Omental fat pad (tissue), 4 donors: ENCODE measurements around the gene ACYP2. TPM values are rescaled to one million over a fixed set of nuclear protein-coding genes. Genes with fewer than 3 reads are reported as not detected.

Experiments used
- ATAC-seq: fragments of 150-250 bp; one replicate; pipeline ENCODE4 v1.9.1; 2016; ENCODE audit warnings: mild to moderate bottlenecking, moderate library complexity; ENCODE audit not compliant: low FRiP score
- DNase-seq: peaks from one replicate; pipeline ENCODE4 v3.0.0-alpha.2; 2019; ENCODE audit warnings: low spot score
- CTCF ChIP-seq, 3 donors: fragments of 450-650 bp; IDR thresholded peaks; one replicate each; pipeline ENCODE4 v1.5.1; 2016 to 2017; ENCODE audit warnings: antibody characterized with exemption in 3 of 3, mild to moderate bottlenecking in 3 of 3, moderate library complexity in 2 of 3
- total RNA-seq, 4 donors: library from RNA; depleted of rRNA; stranded (reverse); fragments of >200 nt; gene quantifications; one replicate each; pipeline ENCODE4 v1.1.0, GENCODE V29; 2016

Gene ACYP2
- total RNA-seq, 4 donors from 2014 or later: 15.1 to 20.0 (median 18.2) TPM

GRCh38 chr2:54185105-54185504 lies 69.7 kb downstream of the ACYP2 start:
- DNase-seq: no peak
- ATAC-seq: no peak
- no peak for TF ChIP-seq CTCF (IDR thresholded peaks at IDR 0.05)

DNA sequence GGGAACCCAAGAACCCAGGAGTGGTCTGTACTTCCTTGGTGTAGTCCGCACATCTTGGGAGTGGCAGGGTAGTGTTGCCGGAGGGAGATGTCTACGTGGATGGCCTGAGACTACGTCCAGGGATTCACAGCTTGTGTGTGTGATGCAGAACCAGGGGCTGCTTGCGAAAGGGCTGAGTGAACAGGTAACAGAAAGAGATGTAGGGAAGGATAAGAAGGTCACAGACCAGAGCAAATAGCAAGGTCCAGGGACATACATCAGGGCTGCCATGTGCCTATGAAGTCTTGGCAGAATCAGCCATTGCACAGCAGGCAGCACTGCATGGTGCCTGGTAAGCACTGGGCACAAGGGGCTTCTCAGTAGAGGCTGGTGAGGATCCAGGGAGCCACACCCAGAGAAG lies 71.9 kb downstream of the ACYP2 start:
- ATAC-seq: no peak

GRCh38 chr2:54189539-54189938 lies 74.1 kb downstream of the ACYP2 start:
- TF ChIP-seq CTCF (IDR thresholded peaks at IDR 0.05): no peak
- ATAC-seq: no peak
- no peak for DNase-seq

More for the DNA sequence above, 71.9 kb downstream of the ACYP2 start:
- DNase-seq: no peak
- no peak for TF ChIP-seq CTCF (IDR thresholded peaks at IDR 0.05)

GRCh38 chr2:54191361-54192135 lies 76.1 kb downstream of the ACYP2 start:
- TF ChIP-seq CTCF (IDR thresholded peaks at IDR 0.05): no peak
- no peak for ATAC-seq

GRCh38 chr2:54194761-54195750 lies 79.6 kb downstream of the ACYP2 start:
- TF ChIP-seq CTCF (IDR thresholded peaks at IDR 0.05): no peak
- ATAC-seq: no peak
- no peak for DNase-seq

More at GRCh38 chr2:54191361-54192135, 76.1 kb downstream of the ACYP2 start:
- DNase-seq: no peak

- ATAC-seq (no peak), DNase-seq (no peak)
- TF ChIP-seq CTCF (IDR thresholded peaks at IDR 0.05): no peak
Measured at GRCh38 chr2:54196646-54197045, 81.2 kb downstream of the ACYP2 start.
